HG03558 (cell line): ENCODE measurements around the gene SAP30BP.

Experiments used
- ATAC-seq: cut with Tn5 transposase; IDR thresholded peaks from one replicate; pipeline ENCODE4 v1.9.1; 2021; ENCODE audit warnings: moderate number of reproducible peaks; ENCODE audit not compliant: unreplicated experiment; ENCODE audit errors: extremely low read depth

The SAP30BP gene

GRCh38 chr17:75733471-75733870, 66.3 kb downstream of the SAP30BP start:
- no peak for ATAC-seq

GRCh38 chr17:75734674-75735294, 67.6 kb downstream of the SAP30BP start:
- ATAC-seq, result no peak

- no peak for ATAC-seq
Observed at GRCh38 chr17:75736173-75736835, 69.2 kb downstream of the SAP30BP start.

- no peak for ATAC-seq
Observed at GRCh38 chr17:75737133-75737962, 70.2 kb downstream of the SAP30BP start.

- ATAC-seq, result no peak
Observed at GRCh38 chr17:75738218-75738802, 71.2 kb downstream of the SAP30BP start.

- no peak for ATAC-seq
Observed at GRCh38 chr17:75739174-75739573, 72.0 kb downstream of the SAP30BP start.

- no peak for ATAC-seq
Observed at GRCh38 chr17:75739801-75740200, 72.7 kb downstream of the SAP30BP start.

GRCh38 chr17:75740215-75740614, 73.1 kb downstream of the SAP30BP start:
- ATAC-seq, result no peak

GRCh38 chr17:75740631-75741077, 73.5 kb downstream of the SAP30BP start:
- ATAC-seq, result no peak

GRCh38 chr17:75742337-75742736, 75.2 kb downstream of the SAP30BP start:
- ATAC-seq, result no peak

- no peak for ATAC-seq
Observed at GRCh38 chr17:75743625-75744206, 76.6 kb downstream of the SAP30BP start.

GRCh38 chr17:75748706-75749105, 81.6 kb downstream of the SAP30BP start:
- ATAC-seq, result no peak

GRCh38 chr17:75749545-75750389, 82.6 kb downstream of the SAP30BP start:
- no peak for ATAC-seq

- ATAC-seq, result no peak
Observed at GRCh38 chr17:75750661-75751423, 83.7 kb downstream of the SAP30BP start.

GRCh38 chr17:75751676-75752404, 84.7 kb downstream of the SAP30BP start:
- ATAC-seq, result no peak

- ATAC-seq, result no peak
Observed at GRCh38 chr17:75752405-75752709, 85.2 kb downstream of the SAP30BP start.

- ATAC-seq, result no peak
Observed at GRCh38 chr17:75752802-75753513, 85.8 kb downstream of the SAP30BP start.
